IPS-NIHi11 (cell line): ENCODE data around the gene DYNC1I1.

ENCODE experiments used
- DNase-seq: peaks from one replicate; pipeline ENCODE4 v3.0.0; 2012; ENCODE audit warnings: mixed read lengths, low spot score

DYNC1I1 gene

GRCh38 chr7:95861041-95861440 lies 88.7 kb downstream of the DYNC1I1 start:
- no peak for DNase-seq

GRCh38 chr7:95863623-95864022 lies 91.3 kb downstream of the DYNC1I1 start:
- no peak for DNase-seq

- DNase-seq, result no peak
Observed at GRCh38 chr7:95865716-95866371, 93.5 kb downstream of the DYNC1I1 start.

- DNase-seq, result peak; percentile 22
Observed at GRCh38 chr7:95867309-95867708, 95.0 kb downstream of the DYNC1I1 start.

GRCh38 chr7:95871075-95871848 lies 98.9 kb downstream of the DYNC1I1 start:
- DNase-seq, result peak; percentile 71

- no peak for DNase-seq
Observed at GRCh38 chr7:95871896-95872295, 99.5 kb downstream of the DYNC1I1 start.

GRCh38 chr7:95874129-95874528 lies 101.8 kb downstream of the DYNC1I1 start:
- DNase-seq, result no peak

- DNase-seq, result no peak
Observed at GRCh38 chr7:95874541-95875265, 102.3 kb downstream of the DYNC1I1 start.

GRCh38 chr7:95875519-95875918 lies 103.2 kb downstream of the DYNC1I1 start:
- DNase-seq, result no peak

GRCh38 chr7:95878677-95879076 lies 106.3 kb downstream of the DYNC1I1 start:
- no peak for DNase-seq

GRCh38 chr7:95881597-95881996 lies 109.2 kb downstream of the DYNC1I1 start:
- no peak for DNase-seq

- DNase-seq, result no peak
Observed at GRCh38 chr7:95883217-95883616, 110.9 kb downstream of the DYNC1I1 start.

- DNase-seq, result peak; percentile 11
Observed at GRCh38 chr7:95886501-95887090, 114.2 kb downstream of the DYNC1I1 start.

GRCh38 chr7:95893484-95893883 lies 121.1 kb downstream of the DYNC1I1 start:
- DNase-seq, result no peak

- no peak for DNase-seq
Observed at GRCh38 chr7:95897557-95898251, 125.3 kb downstream of the DYNC1I1 start.

- peak; percentile 67 for DNase-seq
Observed at GRCh38 chr7:95899919-95900513, 127.7 kb downstream of the DYNC1I1 start.

- DNase-seq, result no peak
Observed at GRCh38 chr7:95901006-95901405, 128.7 kb downstream of the DYNC1I1 start.

- no peak for DNase-seq
Observed at GRCh38 chr7:95904099-95904498, 131.7 kb downstream of the DYNC1I1 start.

GRCh38 chr7:95905167-95905566 lies 132.8 kb downstream of the DYNC1I1 start:
- peak; percentile 35 for DNase-seq

GRCh38 chr7:95906851-95907250 lies 134.5 kb downstream of the DYNC1I1 start:
- no peak for DNase-seq

- no peak for DNase-seq
Observed at GRCh38 chr7:95907337-95907736, 135.0 kb downstream of the DYNC1I1 start.
